Uterus (tissue), 4 donors: Measurements from ENCODE around the gene TSC2. TPM values are rescaled to one million over a fixed set of nuclear protein-coding genes. Genes with fewer than 3 reads are reported as not detected.
"Not testable (repeated sequence)": the region's sequence is repeated elsewhere in the genome, so short reads cannot be mapped to it uniquely, and the experiment has no call there.

ENCODE experiments used
- DNase-seq, 2 donors: peaks; one replicate each; pipeline ENCODE4 v3.0.0-alpha.2; 2019 to 2020
- H3K27ac ChIP-seq, 2 donors: fragments of 200-600 bp; sonication (generic); 1 replicate in 1 of 2; 2 replicates in 1 of 2; pipeline ENCODE4 v1.5.1; 2016 to 2018
- H3K27me3 ChIP-seq, 2 donors: fragments of 200-600 bp; sonication (generic); one replicate each; pipeline ENCODE4 v1.5.1; 2018 to 2019; ENCODE audit warnings: control low read depth in 1 of 2
- H3K36me3 ChIP-seq, 2 donors: fragments of 200-600 bp; sonication (generic); one replicate each; pipeline ENCODE4 v1.5.1; 2019; ENCODE audit warnings: control low read depth in 1 of 2
- H3K4me1 ChIP-seq, 2 donors: fragments of 200-600 bp; sonication (generic); one replicate each; pipeline ENCODE4 v1.5.1; 2018 to 2019; ENCODE audit warnings: control low read depth in 1 of 2
- H3K4me3 ChIP-seq, 2 donors: fragments of 200-600 bp; sonication (generic); 1 replicate in 1 of 2; 2 replicates in 1 of 2; pipeline ENCODE4 v1.5.1; 2018 to 2019; ENCODE audit warnings: mild to moderate bottlenecking in 1 of 2
- H3K9me3 ChIP-seq, 2 donors: fragments of 200-600 bp; sonication (generic); one replicate each; pipeline ENCODE4 v1.5.1; 2019; ENCODE audit warnings: control low read depth in 1 of 2
- intact Hi-C: fragments of 100-400 bp; cut with DNase I; formaldehyde crosslinking; loops from one replicate; pipeline ENCODE4 v1.15.1; 2023; ENCODE audit warnings: low total_unique reads
- total RNA-seq, 4 donors: library from RNA; depleted of rRNA in 3 of 4; stranded (reverse); fragments of >200 nt in 3 of 4; gene quantifications; one replicate each; pipeline versions ENCODE4 v1.1.0 to v1.2.4, GENCODE V29; 2014 to 2023
- donor health status: DM: yes; HTN: yes; CAD: no.

The TSC2 gene
- total RNA-seq, 4 donors from 2014 or later = 53.8 to 347 (median 131) TPM

- not testable (repeated sequence) for H3K4me1 ChIP-seq, H3K36me3 ChIP-seq, H3K4me3 ChIP-seq, H3K9me3 ChIP-seq, H3K27me3 ChIP-seq, H3K27ac ChIP-seq, DNase-seq
- intact Hi-C loops = loop anchor here (10.0 kb wide), 1 partner anchor 48 kb away; the partner anchor contains the start of gene TRAF7
Observed at GRCh38 chr16:2107121-2107790, 59.5 kb downstream of the TSC2 start.

GRCh38 chr16:2107791-2108125 lies 60.0 kb downstream of the TSC2 start:
- H3K27me3 ChIP-seq, H3K4me3 ChIP-seq, H3K27ac ChIP-seq, H3K4me1 ChIP-seq, H3K36me3 ChIP-seq, DNase-seq, H3K9me3 ChIP-seq: not testable (repeated sequence)
- intact Hi-C loops = loop anchor here (10.0 kb wide), 1 partner anchor 47 kb away; the partner anchor contains the start of gene TRAF7

GRCh38 chr16:2108446-2109270 lies 60.9 kb downstream of the TSC2 start:
- H3K4me3 ChIP-seq, H3K4me1 ChIP-seq, H3K27me3 ChIP-seq, DNase-seq, H3K9me3 ChIP-seq, H3K27ac ChIP-seq, H3K36me3 ChIP-seq: not testable (repeated sequence)
- intact Hi-C loops = loop anchor here (10.0 kb wide), 1 partner anchor 46 kb away; the partner anchor contains the start of gene TRAF7

GRCh38 chr16:2109271-2109580 lies 61.4 kb downstream of the TSC2 start:
- H3K27ac ChIP-seq, H3K4me3 ChIP-seq, H3K27me3 ChIP-seq, DNase-seq, H3K36me3 ChIP-seq, H3K4me1 ChIP-seq, H3K9me3 ChIP-seq: not testable (repeated sequence)
- intact Hi-C loops = loop anchor here (10.0 kb wide), 1 partner anchor 46 kb away; the partner anchor contains the start of gene TRAF7

- intact Hi-C loops = loop anchor here (10.0 kb wide), 1 partner anchor 45 kb away; the partner anchor contains the start of gene TRAF7
- not testable (repeated sequence) for H3K27ac ChIP-seq, H3K4me3 ChIP-seq, DNase-seq, H3K27me3 ChIP-seq, H3K9me3 ChIP-seq, H3K36me3 ChIP-seq, H3K4me1 ChIP-seq
Observed at GRCh38 chr16:2109872-2110271, 62.1 kb downstream of the TSC2 start.

- H3K4me1 ChIP-seq, H3K27me3 ChIP-seq, H3K4me3 ChIP-seq, H3K36me3 ChIP-seq, intact Hi-C loops, H3K9me3 ChIP-seq, DNase-seq, H3K27ac ChIP-seq: not testable (repeated sequence)
Observed at GRCh38 chr16:2110332-2111008, 62.7 kb downstream of the TSC2 start.

GRCh38 chr16:2111009-2111353 lies 63.2 kb downstream of the TSC2 start:
- intact Hi-C loops, H3K4me1 ChIP-seq, H3K36me3 ChIP-seq, DNase-seq, H3K27me3 ChIP-seq, H3K27ac ChIP-seq, H3K4me3 ChIP-seq, H3K9me3 ChIP-seq: not testable (repeated sequence)

GRCh38 chr16:2111412-2112335 lies 63.9 kb downstream of the TSC2 start:
- H3K4me1 ChIP-seq, H3K27me3 ChIP-seq, H3K4me3 ChIP-seq, DNase-seq, intact Hi-C loops, H3K36me3 ChIP-seq, H3K9me3 ChIP-seq, H3K27ac ChIP-seq: not testable (repeated sequence)

GRCh38 chr16:2112539-2113106 lies 64.8 kb downstream of the TSC2 start:
- H3K4me1 ChIP-seq, DNase-seq, H3K36me3 ChIP-seq, intact Hi-C loops, H3K4me3 ChIP-seq, H3K9me3 ChIP-seq, H3K27me3 ChIP-seq, H3K27ac ChIP-seq: not testable (repeated sequence)

- H3K36me3 ChIP-seq, intact Hi-C loops, H3K4me3 ChIP-seq: not testable (repeated sequence)
Observed at GRCh38 chr16:2114225-2114624, 66.4 kb downstream of the TSC2 start.

GRCh38 chr16:2114885-2115590 lies 67.3 kb downstream of the TSC2 start:
- H3K4me3 ChIP-seq, intact Hi-C loops, H3K36me3 ChIP-seq, H3K27me3 ChIP-seq, H3K4me1 ChIP-seq, H3K27ac ChIP-seq, DNase-seq, H3K9me3 ChIP-seq: not testable (repeated sequence)

More at GRCh38 chr16:2114225-2114624, 66.4 kb downstream of the TSC2 start:
- H3K27ac ChIP-seq, H3K27me3 ChIP-seq, DNase-seq, H3K4me1 ChIP-seq, H3K9me3 ChIP-seq: not testable (repeated sequence)
